Activated B cell treated with CpG ODN at 0.5 μM for 24 hours (primary cell): ENCODE results near the gene DCST1. TPM values are rescaled to one million over a fixed set of nuclear protein-coding genes. Genes with fewer than 3 reads are reported as not detected.

Experiments used
- ATAC-seq: fragments of 200-7000 bp; cut with Tn5 transposase; one replicate; pipeline ENCODE4 v1.10.0; 2021; ENCODE audit warnings: low read depth, mild to moderate bottlenecking, moderate library complexity
- CTCF ChIA-PET: fragments of 350-600 bp; sonication (Branson Sonifier 250); formaldehyde crosslinking; loops from one replicate; lab custom pipeline; 2021; ENCODE audit warnings: antibody characterized with exemption; lab: Charles Lee
- POLR2A ChIA-PET: fragments of 350-600 bp; sonication (Branson Sonifier 250); formaldehyde crosslinking; loops from one replicate; lab custom pipeline; 2021; ENCODE audit warnings: antibody characterized with exemption; lab: Charles Lee
- DNase-seq: peaks from one replicate; pipeline ENCODE4 v3.0.0; 2022
- H3K27ac Mint-ChIP-seq: one replicate; pipeline ENCODE4 v1.8.0; 2020; ENCODE audit warnings: mixed read lengths
- H3K27me3 Mint-ChIP-seq: one replicate; pipeline ENCODE4 v1.8.0; 2021; ENCODE audit warnings: mixed read lengths
- H3K36me3 Mint-ChIP-seq: one replicate; pipeline ENCODE4 v1.8.0; 2021; ENCODE audit warnings: low read depth, mixed read lengths
- H3K4me1 Mint-ChIP-seq: one replicate; pipeline ENCODE4 v1.8.0; 2021; ENCODE audit warnings: mixed read lengths
- H3K4me3 Mint-ChIP-seq: one replicate; pipeline ENCODE4 v1.8.0; 2020; ENCODE audit warnings: mild to moderate bottlenecking, mixed read lengths
- H3K9me3 Mint-ChIP-seq: one replicate; pipeline ENCODE4 v1.8.0; 2020; ENCODE audit warnings: mixed read lengths
- intact Hi-C: fragments of 100-400 bp; cut with micrococcal nuclease; formaldehyde crosslinking; loops from one replicate; pipeline ENCODE4 v1.15.1; 2024
- total RNA-seq: library from RNA; stranded (reverse); gene quantifications from 2 replicates; pipeline ENCODE4 v1.2.3, GENCODE V29; 2022
- TF ChIP-seq, protein P1 (sequence below): fragments of 200-600 bp; IDR thresholded peaks from one replicate; pipeline ENCODE4 v1.8.0; 2022; ENCODE audit warnings: antibody characterized with exemption, mild to moderate bottlenecking

DCST1 gene
- total RNA-seq, 1 donor from 2014 or later: not detected

DNA sequence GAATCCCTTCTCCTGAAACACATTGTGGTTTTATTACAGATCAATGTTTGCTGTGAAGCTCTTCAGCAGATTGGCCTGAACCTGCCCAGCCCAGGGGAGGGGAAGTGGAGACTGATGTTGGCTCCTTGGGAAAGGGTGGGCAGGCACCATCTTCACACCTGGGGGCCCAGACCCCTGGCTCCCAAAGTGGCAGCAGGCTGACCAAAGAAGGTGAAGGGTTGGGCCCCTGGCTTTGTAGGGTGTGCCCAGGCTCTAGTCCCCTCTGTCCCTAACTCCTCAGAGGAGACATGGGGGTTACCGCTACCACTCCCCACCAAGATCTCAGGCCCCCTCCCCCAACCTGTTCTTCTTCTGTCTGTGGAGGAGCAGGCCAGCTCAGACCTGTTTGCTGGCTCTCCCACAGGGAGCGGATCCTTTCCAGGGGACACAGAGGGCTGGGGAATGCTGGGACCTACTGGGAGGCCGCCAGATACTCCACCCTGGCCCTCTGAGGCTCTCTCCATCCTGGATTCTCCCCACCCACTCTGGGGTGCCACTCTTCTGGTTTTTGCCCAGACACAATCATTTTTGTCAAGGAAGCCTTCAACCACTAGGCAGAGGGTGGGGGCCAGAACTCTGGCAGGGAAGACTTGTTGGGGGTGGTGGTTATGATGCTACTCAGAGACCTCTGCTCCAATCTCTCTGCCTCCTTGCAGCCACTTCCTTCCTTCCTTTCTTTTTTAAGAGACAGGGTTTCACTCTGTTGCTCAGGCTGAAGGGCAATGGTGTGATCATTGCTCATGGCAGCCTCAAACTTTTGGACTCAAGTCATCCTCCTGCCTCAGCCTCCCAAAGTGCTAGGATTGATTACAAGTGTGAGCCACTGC, 40.0 kb downstream of the DCST1 start:
- no peak overlapping the region for H3K27ac Mint-ChIP-seq
- H3K36me3 Mint-ChIP-seq: peaks cover 7% of the 10 kb centered on the region
- ChIA-PET POLR2A (interaction anchor here (1.4 to 1.7 kb wide), 2 partner anchors 10 kb away, joined by 3 to 7 read pairs; partner anchors contain the start of gene EFNA4), CTCF (interaction anchor here (0.9 kb wide), 1 partner anchor 12 kb away, joined by 3 read pairs; no protein-coding TSS in a partner anchor)
- TF ChIP-seq, protein P1, sequence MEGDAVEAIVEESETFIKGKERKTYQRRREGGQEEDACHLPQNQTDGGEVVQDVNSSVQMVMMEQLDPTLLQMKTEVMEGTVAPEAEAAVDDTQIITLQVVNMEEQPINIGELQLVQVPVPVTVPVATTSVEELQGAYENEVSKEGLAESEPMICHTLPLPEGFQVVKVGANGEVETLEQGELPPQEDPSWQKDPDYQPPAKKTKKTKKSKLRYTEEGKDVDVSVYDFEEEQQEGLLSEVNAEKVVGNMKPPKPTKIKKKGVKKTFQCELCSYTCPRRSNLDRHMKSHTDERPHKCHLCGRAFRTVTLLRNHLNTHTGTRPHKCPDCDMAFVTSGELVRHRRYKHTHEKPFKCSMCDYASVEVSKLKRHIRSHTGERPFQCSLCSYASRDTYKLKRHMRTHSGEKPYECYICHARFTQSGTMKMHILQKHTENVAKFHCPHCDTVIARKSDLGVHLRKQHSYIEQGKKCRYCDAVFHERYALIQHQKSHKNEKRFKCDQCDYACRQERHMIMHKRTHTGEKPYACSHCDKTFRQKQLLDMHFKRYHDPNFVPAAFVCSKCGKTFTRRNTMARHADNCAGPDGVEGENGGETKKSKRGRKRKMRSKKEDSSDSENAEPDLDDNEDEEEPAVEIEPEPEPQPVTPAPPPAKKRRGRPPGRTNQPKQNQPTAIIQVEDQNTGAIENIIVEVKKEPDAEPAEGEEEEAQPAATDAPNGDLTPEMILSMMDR: no peak
- ATAC-seq (no peak), DNase-seq (no peak)
- H3K27me3 Mint-ChIP-seq: no peaks in the 10 kb centered on the region
- H3K9me3 Mint-ChIP-seq: no peaks in the 10 kb centered on the region
- peaks cover 39% of the 10 kb centered on the region for H3K4me1 Mint-ChIP-seq
- intact Hi-C loops: no loop called here
- H3K4me3 Mint-ChIP-seq: no peak overlapping the region

DNA sequence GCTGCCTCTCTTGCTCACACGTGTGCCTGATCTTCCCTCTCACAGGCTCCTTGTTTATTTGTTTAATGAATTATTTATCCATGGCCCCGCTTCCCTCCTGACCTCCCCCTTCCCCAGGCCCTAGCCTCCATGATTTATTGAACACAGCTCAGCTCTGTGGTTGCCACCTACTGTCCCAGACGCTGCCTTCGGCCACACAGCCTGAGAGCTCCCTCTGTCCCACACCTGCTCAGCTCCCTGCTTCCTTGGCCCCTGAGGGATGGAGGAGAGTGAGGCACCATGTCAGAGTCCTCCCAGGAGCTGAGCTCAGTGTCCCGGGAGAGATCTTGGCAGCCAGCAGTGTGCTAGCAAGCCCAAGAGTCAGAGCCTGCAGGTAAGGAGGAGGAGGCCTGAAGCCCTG, 41.9 kb downstream of the DCST1 start:
- DNase-seq (no peak), ATAC-seq (no peak)
- H3K27ac Mint-ChIP-seq: no peak overlapping the region
- CTCF ChIA-PET: interaction anchor here (1.9 to 2.8 kb wide), 2 partner anchors 9 to 97 kb away, joined by 5 to 18 read pairs; partner anchors contain the start of gene KRTCAP2
- no peaks in the 10 kb centered on the region for H3K9me3 Mint-ChIP-seq
- no peaks in the 10 kb centered on the region for H3K36me3 Mint-ChIP-seq
- peaks cover 48% of the 10 kb centered on the region for H3K4me1 Mint-ChIP-seq
- peaks cover 3% of the 10 kb centered on the region for H3K27me3 Mint-ChIP-seq
- intact Hi-C loops: no loop called here
- POLR2A ChIA-PET: interaction anchor here (0.6 to 1.9 kb wide), 3 partner anchors 9 to 67 kb away, joined by 3 to 5 read pairs (median 5); no protein-coding TSS in a partner anchor
- TF ChIP-seq, protein P1: no peak
- no peak overlapping the region for H3K4me3 Mint-ChIP-seq

DNA sequence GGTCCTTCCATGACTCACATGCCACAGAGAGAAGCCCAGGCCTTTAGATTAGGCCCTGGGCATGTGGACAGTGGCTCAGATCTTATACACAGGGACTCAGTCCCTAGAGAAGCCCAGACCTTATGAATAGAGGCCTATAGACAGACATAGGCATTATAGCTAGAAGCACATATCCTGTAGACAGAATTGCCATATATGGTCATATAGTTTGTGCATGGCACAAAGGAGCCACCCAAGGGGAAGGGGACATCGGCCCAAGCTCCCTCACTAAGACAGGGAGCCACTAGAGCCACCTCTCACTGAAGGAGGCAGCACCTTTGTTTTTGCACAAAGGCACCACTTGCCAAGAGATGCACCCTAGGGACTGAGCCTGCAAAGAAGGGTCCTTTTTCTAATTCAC, 42.7 kb downstream of the DCST1 start:
- no peak for ATAC-seq
- no peak overlapping the region for H3K4me3 Mint-ChIP-seq
- no peak overlapping the region for H3K27ac Mint-ChIP-seq
- H3K36me3 Mint-ChIP-seq: no peaks in the 10 kb centered on the region
- peaks cover 47% of the 10 kb centered on the region for H3K4me1 Mint-ChIP-seq
- intact Hi-C loops: no loop called here
- TF ChIP-seq, protein P1: no peak
- no peak for DNase-seq
- ChIA-PET POLR2A (interaction anchor here (0.6 to 1.9 kb wide), 2 partner anchors 9 to 15 kb away, joined by 3 to 5 read pairs; no protein-coding TSS in a partner anchor), CTCF (interaction anchor here (1.9 to 2.8 kb wide), 2 partner anchors 9 to 97 kb away, joined by 5 to 18 read pairs; partner anchors contain the start of gene KRTCAP2)
- H3K9me3 Mint-ChIP-seq: no peaks in the 10 kb centered on the region
- H3K27me3 Mint-ChIP-seq: peaks cover 8% of the 10 kb centered on the region

DNA sequence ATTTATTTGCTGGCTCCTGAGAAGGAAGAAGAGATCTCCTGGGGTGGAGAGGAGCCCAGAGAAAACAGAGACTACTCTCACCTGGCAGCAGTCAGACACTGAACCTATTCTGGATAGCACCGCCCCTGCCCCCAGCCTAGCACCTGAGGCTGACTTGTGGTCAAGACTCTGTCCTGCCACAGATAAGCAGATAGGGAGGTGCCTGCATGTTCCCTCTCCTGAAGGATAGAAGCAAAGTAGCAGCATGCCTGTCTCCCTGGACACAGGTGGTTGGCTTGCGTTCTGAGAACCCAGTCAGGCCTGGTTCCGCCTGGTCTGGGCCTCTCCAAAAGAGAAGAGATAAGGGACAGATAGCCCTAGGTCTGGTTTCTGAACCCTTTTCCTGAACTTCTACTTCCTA, 43.7 kb downstream of the DCST1 start:
- Mint-ChIP-seq H3K36me3 (no peaks in the 10 kb centered on the region), H3K4me1 (peaks cover 45% of the 10 kb centered on the region), H3K4me3 (no peak overlapping the region), H3K27ac (no peak overlapping the region), H3K27me3 (peaks cover 14% of the 10 kb centered on the region), H3K9me3 (no peaks in the 10 kb centered on the region)
- TF ChIP-seq, protein P1: no peak
- POLR2A ChIA-PET: interaction anchor here (1.0 to 1.9 kb wide), 3 partner anchors 8 to 14 kb away, joined by 3 to 5 read pairs (median 3); partner anchors contain the start of gene EFNA4
- intact Hi-C loops: no loop called here
- DNase-seq (no peak), ATAC-seq (no peak)
- CTCF ChIA-PET: no interaction called here
